CD4-positive, CD25-positive, alpha-beta regulatory T cell (primary cell): ENCODE results near the gene UQCC5. TPM values are rescaled to one million over a fixed set of nuclear protein-coding genes. Genes with fewer than 3 reads are reported as not detected.

Experiments used
- ATAC-seq, 2 donors: fragments of 150-1000 bp; cut with Tn5 transposase; one replicate each; pipeline ENCODE4 v1.10.0; 2021; ENCODE audit warnings: low read depth in 2 of 2, moderate number of reproducible peaks in 2 of 2, moderate library complexity in 1 of 2
- DNase-seq, 3 donors: peaks; one replicate each; pipeline versions ENCODE4 v3.0.0 to v3.0.0-alpha.2; 2012 to 2022; ENCODE audit warnings: mixed read lengths in 1 of 3
- H3K27ac ChIP-seq: one replicate; pipeline ENCODE4 v1.7.0; 2013; ENCODE audit warnings: mild to moderate bottlenecking, low read length; ENCODE audit not compliant: insufficient read depth, poor library complexity, severe bottlenecking
- H3K27me3 ChIP-seq: one replicate; pipeline ENCODE4 v1.7.0; 2013; ENCODE audit warnings: low read length; ENCODE audit not compliant: control insufficient read depth, insufficient read depth
- H3K36me3 ChIP-seq: one replicate; pipeline ENCODE4 v1.7.0; 2013; ENCODE audit warnings: mild to moderate bottlenecking, low read length, moderate library complexity; ENCODE audit not compliant: control insufficient read depth, insufficient read depth
- H3K4me1 ChIP-seq: 2 replicates; pipeline ENCODE4 v1.7.0; 2013; ENCODE audit warnings: mild to moderate bottlenecking, low read length; ENCODE audit not compliant: insufficient read depth, control insufficient read depth, poor library complexity, severe bottlenecking
- H3K4me3 ChIP-seq: one replicate; pipeline ENCODE4 v1.7.0; 2013; ENCODE audit warnings: low read depth, mild to moderate bottlenecking, low read length, moderate library complexity
- H3K9me3 ChIP-seq, 2 experiments: 1 replicate in 1 of 2; 2 replicates in 1 of 2; pipeline ENCODE4 v1.7.0; 2013; ENCODE audit warnings: low read length in 2 of 2, mild to moderate bottlenecking in 1 of 2, moderate library complexity in 1 of 2; ENCODE audit not compliant: control insufficient read depth in 2 of 2
- H3K27ac Mint-ChIP-seq, 3 donors: one replicate each; pipeline ENCODE4 v1.8.0; 2020 to 2022; ENCODE audit warnings: mild to moderate bottlenecking in 3 of 3, mixed read lengths in 3 of 3, moderate library complexity in 2 of 3
- H3K27me3 Mint-ChIP-seq: one replicate; pipeline ENCODE4 v1.8.0; 2022; ENCODE audit warnings: mild to moderate bottlenecking, mixed read lengths
- H3K36me3 Mint-ChIP-seq: one replicate; pipeline ENCODE4 v1.8.0; 2020; ENCODE audit warnings: mixed read lengths
- H3K4me1 Mint-ChIP-seq, 4 donors: one replicate each; pipeline ENCODE4 v1.8.0; 2020 to 2022; ENCODE audit warnings: mixed read lengths in 4 of 4, mild to moderate bottlenecking in 1 of 4
- H3K4me3 Mint-ChIP-seq, 4 donors: one replicate each; pipeline ENCODE4 v1.8.0; 2020 to 2022; ENCODE audit warnings: mild to moderate bottlenecking in 4 of 4, mixed read lengths in 4 of 4, moderate library complexity in 3 of 4
- H3K9me3 Mint-ChIP-seq, 7 donors: one replicate each; pipeline ENCODE4 v1.8.0; 2020 to 2022; ENCODE audit warnings: mixed read lengths in 7 of 7, mild to moderate bottlenecking in 3 of 7, moderate library complexity in 2 of 7
- polyA plus RNA-seq, 4 donors: library from polyadenylated mRNA; unstranded; fragments of 300-500 nt; fragmentation: Illumina TruSeq; gene quantifications; one replicate each; pipeline ENCODE4 v1.2.3, GENCODE V29; 2021
- total RNA-seq: library from RNA; stranded (reverse); gene quantifications from one replicate; pipeline ENCODE4 v1.2.3, GENCODE V29; 2022

Gene UQCC5
- total and polyA plus RNA-seq, 5 donors from 2014 or later, result 4.5 to 27.9 (median 19.4) TPM

DNA sequence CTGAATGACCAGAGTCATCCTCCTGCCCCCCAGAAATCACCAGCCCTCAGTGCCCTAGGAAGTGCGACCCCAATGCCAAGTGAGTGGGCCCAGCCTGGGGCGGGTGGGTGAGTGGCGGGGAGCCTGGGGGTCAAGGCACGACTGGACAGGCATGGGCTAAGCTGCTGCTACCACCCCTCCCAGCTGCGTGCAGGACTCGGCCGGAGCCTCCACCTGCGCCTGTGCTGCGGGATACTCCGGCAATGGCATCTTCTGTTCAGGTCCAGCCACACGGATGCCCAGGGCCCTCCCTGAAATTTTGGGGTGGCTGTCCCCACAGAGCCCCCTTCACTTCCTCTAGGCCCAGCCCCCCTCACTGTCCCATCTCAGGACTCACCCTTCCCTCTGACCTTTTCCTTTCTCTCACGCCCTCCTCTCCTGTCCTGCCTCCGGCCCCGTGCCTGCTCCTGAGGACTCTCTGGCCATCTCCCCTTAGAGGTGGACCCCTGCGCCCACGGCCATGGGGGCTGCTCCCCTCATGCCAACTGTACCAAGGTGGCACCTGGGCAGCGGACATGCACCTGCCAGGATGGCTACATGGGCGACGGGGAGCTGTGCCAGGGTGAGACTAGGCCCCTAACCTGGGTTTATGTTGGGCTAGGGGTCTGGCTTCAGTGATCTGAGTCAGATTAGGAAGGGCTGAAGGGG, 19.8 kb upstream of the UQCC5 start:
- H3K9me3 Mint-ChIP-seq, result no peaks in the 10 kb centered on the region
- Histone ChIP-seq H3K27ac (no peak overlapping the region), H3K36me3 (no peaks in the 10 kb centered on the region), H3K27me3 (no peaks in the 10 kb centered on the region), H3K4me1 (no peaks in the 10 kb centered on the region), H3K4me3 (no peak overlapping the region), H3K9me3 (no peaks in the 10 kb centered on the region)
- ATAC-seq (no peak), DNase-seq (no peak)
- no peaks in the 10 kb centered on the region for H3K36me3 Mint-ChIP-seq
- H3K4me3 Mint-ChIP-seq, result no peak overlapping the region
- no peak overlapping the region for H3K27ac Mint-ChIP-seq
- no peaks in the 10 kb centered on the region for H3K4me1 Mint-ChIP-seq
- H3K27me3 Mint-ChIP-seq, result no peaks in the 10 kb centered on the region

DNA sequence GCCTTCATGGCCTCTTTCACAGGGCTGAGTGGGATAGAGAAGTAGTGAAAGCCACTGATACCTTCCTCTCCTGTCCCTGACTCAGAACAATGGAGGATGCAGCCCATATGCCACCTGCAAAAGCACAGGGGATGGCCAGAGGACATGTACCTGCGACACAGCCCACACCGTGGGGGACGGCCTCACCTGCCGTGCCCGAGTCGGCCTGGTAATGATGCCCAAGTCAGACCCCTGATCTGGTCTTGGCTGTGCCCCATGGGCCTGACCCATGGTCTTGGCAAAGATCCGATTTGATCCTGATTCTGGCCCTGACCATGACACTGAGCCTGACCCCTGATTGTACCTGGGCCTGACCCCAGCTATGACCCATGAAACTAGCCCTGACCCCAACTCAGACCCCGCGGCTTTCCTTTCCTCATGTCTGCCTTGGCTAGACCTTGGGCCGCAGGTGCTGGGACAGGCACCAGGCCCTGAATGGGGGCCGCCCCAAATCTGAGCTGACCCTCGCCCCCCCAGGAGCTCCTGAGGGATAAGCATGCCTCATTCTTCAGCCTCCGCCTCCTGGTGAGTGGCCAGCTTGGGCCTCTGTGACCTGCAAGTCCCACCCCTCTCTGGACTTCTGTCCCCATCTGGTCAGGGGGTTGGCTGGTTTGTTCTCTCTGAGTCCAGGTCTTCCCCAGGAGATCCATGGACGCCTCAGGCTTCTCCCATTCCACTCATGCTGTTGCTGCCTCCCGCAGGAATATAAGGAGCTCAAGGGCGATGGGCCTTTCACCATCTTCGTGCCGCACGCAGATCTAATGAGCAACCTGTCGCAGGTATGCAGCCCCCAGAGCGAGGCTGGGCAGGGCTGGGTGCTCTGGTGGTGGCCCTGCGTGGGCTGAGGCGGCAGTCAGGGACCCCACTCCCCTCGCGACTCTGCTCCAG, 18.3 kb upstream of the UQCC5 start:
- Mint-ChIP-seq H3K36me3 (no peaks in the 10 kb centered on the region), H3K27ac (no peak overlapping the region)
- H3K4me3 ChIP-seq, result no peak overlapping the region

DNA sequence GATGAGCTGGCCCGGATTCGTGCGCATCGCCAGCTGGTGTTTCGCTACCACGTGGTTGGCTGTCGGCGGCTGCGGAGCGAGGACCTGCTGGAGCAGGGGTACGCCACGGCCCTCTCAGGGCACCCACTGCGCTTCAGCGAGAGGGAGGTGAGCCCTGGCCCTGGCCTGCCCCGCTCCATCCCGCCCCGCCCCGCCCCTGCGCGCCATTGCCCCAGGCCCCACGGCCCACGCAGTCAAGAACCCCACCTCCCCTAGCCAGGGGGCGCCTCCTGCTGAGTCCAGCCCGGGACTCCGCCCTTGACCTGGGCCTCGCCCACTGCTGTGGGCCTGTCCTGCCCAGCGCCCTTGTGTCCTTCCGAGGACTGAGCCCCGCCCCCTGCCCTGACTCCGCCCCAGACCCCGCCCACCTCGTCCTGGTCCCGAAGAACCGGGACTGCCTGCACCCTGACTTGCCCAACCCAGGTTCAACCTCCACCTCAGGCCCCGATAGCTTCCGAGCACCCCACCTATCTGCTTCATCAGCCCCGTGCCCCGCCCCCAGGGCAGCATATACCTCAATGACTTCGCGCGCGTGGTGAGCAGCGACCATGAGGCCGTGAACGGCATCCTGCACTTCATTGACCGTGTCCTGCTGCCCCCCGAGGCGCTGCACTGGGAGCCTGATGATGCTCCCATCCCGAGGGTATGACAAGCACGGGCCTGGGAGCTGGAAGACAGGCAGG, 17.5 kb upstream of the UQCC5 start:
- H3K9me3 ChIP-seq, result no peaks in the 10 kb centered on the region
- H3K36me3 ChIP-seq, result no peaks in the 10 kb centered on the region
- Mint-ChIP-seq H3K36me3 (no peaks in the 10 kb centered on the region), H3K4me1 (no peaks in the 10 kb centered on the region), H3K27me3 (no peaks in the 10 kb centered on the region), H3K27ac (no peak overlapping the region), H3K9me3 (no peaks in the 10 kb centered on the region), H3K4me3 (no peak overlapping the region)
- no peaks in the 10 kb centered on the region for H3K27me3 ChIP-seq
- no peak overlapping the region for H3K4me3 ChIP-seq
- no peak overlapping the region for H3K27ac ChIP-seq
- ATAC-seq (no peak), DNase-seq (no peak)
- H3K4me1 ChIP-seq, result no peaks in the 10 kb centered on the region

More for the DNA sequence above, 18.3 kb upstream of the UQCC5 start:
- ATAC-seq (no peak), DNase-seq (no peak)
- Histone ChIP-seq H3K27me3 (no peaks in the 10 kb centered on the region), H3K27ac (no peak overlapping the region), H3K9me3 (no peaks in the 10 kb centered on the region), H3K4me1 (no peaks in the 10 kb centered on the region), H3K36me3 (no peaks in the 10 kb centered on the region)
- Mint-ChIP-seq H3K27me3 (no peaks in the 10 kb centered on the region), H3K9me3 (no peaks in the 10 kb centered on the region), H3K4me3 (no peak overlapping the region), H3K4me1 (no peaks in the 10 kb centered on the region)

DNA sequence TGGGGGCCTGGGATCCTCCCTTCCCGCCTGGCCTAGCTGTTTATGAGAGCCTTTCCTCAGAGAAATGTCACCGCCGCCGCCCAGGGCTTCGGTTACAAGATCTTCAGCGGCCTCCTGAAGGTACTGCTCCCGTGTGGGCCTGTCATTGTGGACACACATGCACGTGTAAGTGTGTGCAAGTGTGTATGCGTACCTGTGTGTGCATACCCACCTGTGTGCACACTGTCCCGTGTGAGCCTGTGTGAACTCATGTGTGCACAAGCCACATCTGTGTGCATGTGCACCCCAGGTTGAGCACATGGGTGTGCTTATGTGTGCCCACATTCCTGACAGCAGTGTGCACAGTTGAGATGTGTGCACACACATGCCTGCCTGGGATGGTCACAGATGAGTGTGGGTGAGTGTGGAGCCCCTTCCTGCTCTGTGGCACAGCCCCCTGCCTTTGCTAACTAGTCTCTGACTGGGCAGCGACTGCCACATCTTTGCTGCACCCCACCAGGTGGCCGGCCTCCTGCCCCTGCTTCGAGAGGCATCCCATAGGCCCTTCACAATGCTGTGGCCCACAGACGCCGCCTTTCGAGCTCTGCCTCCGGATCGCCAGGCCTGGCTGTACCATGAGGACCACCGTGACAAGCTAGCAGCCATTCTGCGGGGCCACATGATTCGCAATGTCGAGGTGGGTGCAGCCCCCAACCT, 16.8 kb upstream of the UQCC5 start:
- DNase-seq, result no peak
- H3K4me1 ChIP-seq, result no peaks in the 10 kb centered on the region

DNA sequence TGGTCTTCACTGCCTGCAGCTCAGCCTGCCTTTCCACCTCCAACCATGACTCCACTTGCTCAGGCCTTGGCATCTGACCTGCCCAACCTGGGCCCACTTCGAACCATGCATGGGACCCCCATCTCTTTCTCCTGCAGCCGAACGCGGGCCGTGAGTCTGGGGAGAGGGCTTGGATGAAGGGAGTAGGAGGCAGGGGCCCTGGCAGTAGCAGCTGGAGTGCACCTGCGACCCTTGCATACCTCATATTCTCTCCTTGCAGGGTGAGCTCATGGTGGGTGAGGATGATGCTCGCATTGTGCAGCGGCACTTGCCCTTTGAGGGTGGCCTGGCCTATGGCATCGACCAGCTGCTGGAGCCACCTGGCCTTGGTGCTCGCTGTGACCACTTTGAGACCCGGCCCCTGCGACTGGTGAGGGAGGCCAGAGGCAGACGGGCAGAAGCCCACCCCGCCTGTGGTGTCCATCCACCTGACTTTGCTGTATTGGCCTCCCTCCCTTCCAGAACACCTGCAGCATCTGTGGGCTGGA, 16.2 kb upstream of the UQCC5 start:
- Histone ChIP-seq H3K27me3 (no peaks in the 10 kb centered on the region), H3K4me1 (no peaks in the 10 kb centered on the region), H3K36me3 (no peaks in the 10 kb centered on the region), H3K9me3 (no peaks in the 10 kb centered on the region), H3K27ac (no peak overlapping the region), H3K4me3 (no peak overlapping the region)
- Mint-ChIP-seq H3K36me3 (no peaks in the 10 kb centered on the region), H3K27me3 (no peaks in the 10 kb centered on the region), H3K27ac (no peak overlapping the region), H3K9me3 (peaks cover 0 to 2% (median 0%) of the 10 kb centered on the region in 7 donors), H3K4me1 (no peaks in the 10 kb centered on the region), H3K4me3 (no peak overlapping the region)
- DNase-seq, result no peak
- ATAC-seq, result no peak

More for the DNA sequence above, 16.8 kb upstream of the UQCC5 start:
- H3K4me3 ChIP-seq, result no peak overlapping the region
- H3K27ac ChIP-seq, result no peak overlapping the region
- Mint-ChIP-seq H3K9me3 (peaks cover 0 to 2% (median 0%) of the 10 kb centered on the region in 7 donors), H3K36me3 (no peaks in the 10 kb centered on the region), H3K27me3 (no peaks in the 10 kb centered on the region), H3K4me3 (no peak overlapping the region), H3K4me1 (no peaks in the 10 kb centered on the region), H3K27ac (no peak overlapping the region)
- no peaks in the 10 kb centered on the region for H3K27me3 ChIP-seq
- no peaks in the 10 kb centered on the region for H3K9me3 ChIP-seq
- no peaks in the 10 kb centered on the region for H3K36me3 ChIP-seq
- no peak for ATAC-seq

DNA sequence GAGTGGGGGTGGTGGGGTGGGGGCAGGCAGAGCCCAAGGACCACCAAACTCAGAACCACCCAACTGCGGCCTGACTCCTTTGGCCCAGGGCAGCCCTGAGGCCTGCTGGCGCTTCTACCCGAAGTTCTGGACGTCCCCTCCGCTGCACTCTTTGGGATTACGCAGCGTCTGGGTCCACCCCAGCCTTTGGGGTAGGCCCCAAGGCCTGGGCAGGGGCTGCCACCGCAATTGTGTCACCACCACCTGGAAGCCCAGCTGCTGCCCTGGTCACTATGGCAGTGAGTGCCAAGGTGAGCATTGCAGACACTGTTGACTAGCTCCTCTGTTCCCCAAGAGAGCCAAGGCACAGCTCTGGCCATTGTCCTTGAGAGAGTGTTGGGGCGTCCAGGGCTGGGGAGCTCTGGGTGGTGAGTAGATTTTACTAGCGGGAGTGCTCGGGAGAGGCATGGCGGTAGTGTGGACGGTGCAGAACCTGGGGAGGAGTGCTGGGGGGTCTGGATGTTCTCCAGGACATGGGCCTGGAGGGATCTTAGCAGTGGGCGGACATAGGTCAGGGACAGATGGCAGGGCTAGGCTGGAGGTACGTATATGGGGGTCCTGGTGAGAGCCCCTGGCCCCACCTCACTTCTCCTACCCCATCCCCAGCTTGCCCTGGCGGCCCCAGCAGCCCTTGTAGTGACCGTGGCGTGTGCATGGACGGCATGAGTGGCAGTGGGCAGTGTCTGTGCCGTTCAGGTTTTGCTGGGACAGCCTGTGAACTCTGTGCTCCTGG, 15.5 kb upstream of the UQCC5 start:
- Histone ChIP-seq H3K27me3 (no peaks in the 10 kb centered on the region), H3K4me1 (no peaks in the 10 kb centered on the region), H3K36me3 (no peaks in the 10 kb centered on the region), H3K4me3 (no peak overlapping the region), H3K27ac (no peak overlapping the region), H3K9me3 (no peaks in the 10 kb centered on the region)
- H3K27ac Mint-ChIP-seq, result no peak overlapping the region
- H3K9me3 Mint-ChIP-seq, result peaks cover 0 to 2% (median 0%) of the 10 kb centered on the region in 7 donors
- no peak for ATAC-seq
- H3K27me3 Mint-ChIP-seq, result no peaks in the 10 kb centered on the region
- H3K36me3 Mint-ChIP-seq, result no peaks in the 10 kb centered on the region
- DNase-seq, result no peak
- no peak overlapping the region for H3K4me3 Mint-ChIP-seq
- no peaks in the 10 kb centered on the region for H3K4me1 Mint-ChIP-seq

DNA sequence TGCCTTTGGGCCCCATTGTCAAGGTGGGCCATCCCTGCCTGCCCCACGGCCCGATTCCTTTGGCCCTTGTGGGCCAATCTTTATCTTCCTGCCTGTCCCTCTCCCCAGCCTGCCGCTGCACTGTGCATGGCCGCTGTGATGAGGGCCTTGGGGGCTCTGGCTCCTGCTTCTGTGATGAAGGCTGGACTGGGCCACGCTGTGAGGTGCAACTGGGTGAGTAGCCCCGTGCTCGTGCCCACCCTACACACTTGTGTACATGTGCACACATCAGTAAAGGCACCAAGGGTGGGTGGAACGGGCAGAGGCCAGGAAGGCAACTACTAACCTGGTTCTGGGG, 14.9 kb upstream of the UQCC5 start:
- Mint-ChIP-seq H3K9me3 (peaks cover 0 to 2% (median 0%) of the 10 kb centered on the region in 7 donors), H3K4me3 (no peak overlapping the region), H3K4me1 (no peaks in the 10 kb centered on the region), H3K27ac (no peak overlapping the region), H3K27me3 (no peaks in the 10 kb centered on the region), H3K36me3 (no peaks in the 10 kb centered on the region)
- DNase-seq, result no peak
- H3K27me3 ChIP-seq, result no peaks in the 10 kb centered on the region
- H3K36me3 ChIP-seq, result no peaks in the 10 kb centered on the region
- H3K4me3 ChIP-seq, result no peak overlapping the region
- no peaks in the 10 kb centered on the region for H3K4me1 ChIP-seq
- no peaks in the 10 kb centered on the region for H3K9me3 ChIP-seq
- ATAC-seq, result no peak
- H3K27ac ChIP-seq, result no peak overlapping the region
